ENCODE measurements around the gene ROCK2.

DNA sequence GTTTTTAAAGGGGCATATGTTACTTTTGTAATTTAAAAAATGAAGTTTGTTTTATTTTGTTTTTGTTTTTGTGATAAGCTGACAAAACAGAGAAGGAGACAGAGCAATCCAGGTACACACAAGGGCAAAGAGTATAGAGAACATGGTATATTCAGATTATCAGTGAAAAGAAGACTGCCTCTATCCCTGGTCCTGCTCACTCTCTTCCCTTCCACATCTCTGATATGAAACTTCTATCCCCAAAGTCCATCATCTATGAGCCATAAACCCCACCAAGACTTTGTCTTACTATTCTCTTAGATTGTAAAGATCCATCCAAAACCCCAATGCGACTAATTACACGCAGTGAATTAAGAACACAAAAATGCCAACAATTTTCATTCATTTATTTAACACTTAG lies 16.6 kb downstream of the ROCK2 start:
- TF ChIP-seq, protein P1, sequence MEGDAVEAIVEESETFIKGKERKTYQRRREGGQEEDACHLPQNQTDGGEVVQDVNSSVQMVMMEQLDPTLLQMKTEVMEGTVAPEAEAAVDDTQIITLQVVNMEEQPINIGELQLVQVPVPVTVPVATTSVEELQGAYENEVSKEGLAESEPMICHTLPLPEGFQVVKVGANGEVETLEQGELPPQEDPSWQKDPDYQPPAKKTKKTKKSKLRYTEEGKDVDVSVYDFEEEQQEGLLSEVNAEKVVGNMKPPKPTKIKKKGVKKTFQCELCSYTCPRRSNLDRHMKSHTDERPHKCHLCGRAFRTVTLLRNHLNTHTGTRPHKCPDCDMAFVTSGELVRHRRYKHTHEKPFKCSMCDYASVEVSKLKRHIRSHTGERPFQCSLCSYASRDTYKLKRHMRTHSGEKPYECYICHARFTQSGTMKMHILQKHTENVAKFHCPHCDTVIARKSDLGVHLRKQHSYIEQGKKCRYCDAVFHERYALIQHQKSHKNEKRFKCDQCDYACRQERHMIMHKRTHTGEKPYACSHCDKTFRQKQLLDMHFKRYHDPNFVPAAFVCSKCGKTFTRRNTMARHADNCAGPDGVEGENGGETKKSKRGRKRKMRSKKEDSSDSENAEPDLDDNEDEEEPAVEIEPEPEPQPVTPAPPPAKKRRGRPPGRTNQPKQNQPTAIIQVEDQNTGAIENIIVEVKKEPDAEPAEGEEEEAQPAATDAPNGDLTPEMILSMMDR (IDR thresholded peaks at IDR 0.05): no peak
- TF ChIP-seq EZH2 (IDR thresholded peaks at IDR 0.05): no peak
- no peak for TF ChIP-seq EZH2phosphoT487 (IDR thresholded peaks at IDR 0.05)

Measured in neural progenitor cell (in vitro differentiated cells).